Posterior cingulate gyrus (tissue), 11 donors: ENCODE data around the gene CRYBA2.

Experiments
- DNase-seq, 10 donors: peaks; one replicate each; pipeline versions ENCODE4 v3.0.0 to v3.0.0-alpha.2; 2020 to 2021; ENCODE audit warnings: mixed read lengths in 3 of 10
- intact Hi-C: fragments of 100-400 bp; cut with DNase I; formaldehyde crosslinking; loops from one replicate; pipeline ENCODE4 v1.15.1; 2023

CRYBA2 gene

DNA sequence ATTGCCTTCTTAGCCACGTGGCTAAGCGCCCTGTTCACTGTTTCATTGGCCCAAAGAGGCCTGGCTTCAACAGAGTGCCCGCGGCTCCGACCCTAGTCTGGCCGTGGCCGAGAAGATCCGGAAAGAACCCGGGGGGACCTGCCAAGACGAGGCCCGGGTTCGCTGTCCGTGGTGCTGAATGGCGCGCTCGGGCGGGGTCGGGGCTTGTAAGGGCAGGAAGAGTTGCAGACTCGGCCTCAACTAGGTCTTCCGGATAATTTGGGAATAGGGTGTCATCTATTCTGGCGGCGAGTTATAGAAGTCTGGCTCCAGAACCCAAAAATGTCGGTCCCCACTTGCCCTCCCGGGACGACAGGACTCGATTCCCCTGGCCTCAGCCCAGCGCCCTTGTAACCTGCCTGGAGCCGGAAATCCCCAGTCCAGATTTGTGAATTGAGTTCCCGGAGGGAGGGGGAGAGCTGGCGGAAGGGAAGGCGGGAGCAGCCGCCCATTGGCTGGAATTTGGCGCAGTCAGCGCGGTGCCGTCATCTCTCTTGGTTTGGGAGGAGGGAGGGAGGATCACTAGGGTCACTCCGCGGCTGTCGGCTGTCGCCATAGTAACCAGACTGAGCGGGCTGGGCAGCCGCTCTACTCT is 30.2 kb downstream of the CRYBA2 start:
- intact Hi-C loops, result no loop called here
- DNase-seq, result peak; percentile 60 to 98 (median 84)

DNA sequence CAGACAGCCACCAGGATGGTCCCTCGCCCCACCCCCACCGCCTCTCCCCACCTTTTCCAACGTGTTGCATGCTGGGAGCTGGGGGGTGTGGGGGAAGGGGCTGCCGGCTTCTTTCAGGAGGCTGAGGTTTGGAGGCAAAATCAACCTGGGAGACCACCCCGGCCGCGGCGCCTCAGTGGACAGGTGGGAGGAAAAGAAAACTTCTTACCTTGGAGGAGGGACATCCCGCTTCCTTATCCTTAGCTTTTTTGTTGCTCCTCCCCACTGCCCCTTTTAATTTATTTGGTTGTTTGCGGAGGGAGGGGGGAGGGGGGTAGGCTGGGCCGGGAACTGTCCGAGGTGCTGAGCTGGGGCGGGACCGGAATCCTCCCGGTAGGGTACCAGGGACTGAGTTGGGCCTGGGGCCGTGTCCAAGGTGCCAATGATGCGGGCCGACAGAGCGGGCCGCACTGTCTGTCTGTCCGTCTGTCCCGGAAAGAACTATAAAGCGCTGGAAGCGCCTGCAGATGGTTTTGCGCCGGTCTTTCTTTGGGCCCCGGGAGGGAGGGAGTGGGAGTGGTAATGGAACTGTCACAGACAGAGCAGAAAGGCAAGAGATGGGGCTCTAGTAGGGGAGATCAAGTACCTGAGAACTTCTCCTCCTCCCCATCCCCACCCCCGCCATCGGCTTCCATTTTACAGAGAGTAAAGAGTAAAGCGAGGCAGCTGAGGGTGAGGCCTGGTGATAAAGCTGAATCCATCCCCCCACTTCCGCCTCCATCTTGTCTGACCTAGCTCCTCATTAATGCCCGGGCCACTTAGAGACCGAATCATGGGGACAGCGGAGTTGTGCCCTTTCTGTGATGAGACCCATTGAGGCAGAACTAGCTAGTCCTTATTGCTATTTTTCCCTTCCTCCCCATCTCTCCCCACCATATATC is 31.3 kb downstream of the CRYBA2 start:
- DNase-seq, result peak in 2 of 10 donors; percentile 73 to 83
- intact Hi-C loops, result no loop called here

DNA sequence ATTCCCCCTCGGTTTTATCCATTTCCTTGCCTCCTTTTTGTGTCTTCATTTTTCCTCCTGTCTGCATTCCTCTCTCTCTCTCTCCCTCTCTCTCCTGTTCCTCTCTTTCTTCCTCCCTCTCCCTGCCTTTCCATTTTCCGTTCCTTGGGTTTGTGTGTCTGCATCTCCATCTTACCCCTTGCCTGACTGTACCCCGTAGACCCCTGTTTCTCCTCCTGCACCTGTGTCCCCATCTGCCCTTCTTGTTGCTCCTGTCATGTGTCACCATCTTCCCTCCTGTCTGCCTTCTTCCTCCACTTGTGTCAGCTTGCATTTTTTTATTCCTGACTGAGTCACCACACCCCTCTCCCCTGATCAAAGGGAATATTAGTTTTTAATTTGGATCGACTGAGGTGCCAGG is 32.0 kb downstream of the CRYBA2 start:
- intact Hi-C loops, result no loop called here
- no peak for DNase-seq

DNA sequence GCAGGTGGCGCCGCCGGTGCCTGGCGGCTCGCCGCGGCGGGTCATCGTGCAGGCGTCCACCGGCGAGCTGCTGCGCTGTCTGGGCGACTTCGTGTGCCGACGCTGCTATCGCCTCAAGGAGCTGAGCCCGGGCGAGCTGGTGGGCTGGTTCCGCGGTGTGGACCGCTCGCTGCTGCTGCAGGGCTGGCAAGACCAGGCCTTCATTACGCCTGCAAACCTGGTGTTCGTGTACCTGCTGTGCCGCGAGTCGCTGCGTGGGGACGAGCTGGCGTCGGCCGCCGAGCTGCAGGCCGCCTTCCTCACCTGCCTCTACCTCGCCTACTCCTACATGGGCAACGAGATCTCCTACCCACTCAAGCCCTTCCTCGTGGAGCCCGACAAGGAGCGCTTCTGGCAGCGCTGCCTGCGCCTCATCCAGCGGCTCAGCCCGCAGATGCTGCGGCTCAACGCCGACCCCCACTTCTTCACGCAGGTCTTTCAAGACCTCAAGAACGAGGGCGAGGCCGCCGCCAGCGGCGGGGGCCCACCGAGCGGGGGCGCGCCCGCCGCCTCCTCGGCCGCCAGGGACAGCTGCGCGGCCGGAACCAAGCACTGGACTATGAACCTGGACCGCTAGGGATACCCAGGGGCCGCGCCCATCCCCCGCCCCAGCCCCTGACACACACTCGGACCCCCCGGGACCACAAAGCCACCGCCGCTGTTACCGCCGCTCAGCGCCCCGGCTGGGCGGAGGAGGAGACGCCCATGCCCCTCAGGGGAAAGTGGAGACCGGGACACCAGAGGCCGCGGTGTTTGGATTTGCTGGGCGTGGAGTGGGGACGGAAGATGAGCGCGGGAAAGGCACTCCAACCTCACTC is 32.7 kb downstream of the CRYBA2 start:
- peak in 1 of 10 donors; percentile 73 for DNase-seq
- intact Hi-C loops, result no loop called here

DNA sequence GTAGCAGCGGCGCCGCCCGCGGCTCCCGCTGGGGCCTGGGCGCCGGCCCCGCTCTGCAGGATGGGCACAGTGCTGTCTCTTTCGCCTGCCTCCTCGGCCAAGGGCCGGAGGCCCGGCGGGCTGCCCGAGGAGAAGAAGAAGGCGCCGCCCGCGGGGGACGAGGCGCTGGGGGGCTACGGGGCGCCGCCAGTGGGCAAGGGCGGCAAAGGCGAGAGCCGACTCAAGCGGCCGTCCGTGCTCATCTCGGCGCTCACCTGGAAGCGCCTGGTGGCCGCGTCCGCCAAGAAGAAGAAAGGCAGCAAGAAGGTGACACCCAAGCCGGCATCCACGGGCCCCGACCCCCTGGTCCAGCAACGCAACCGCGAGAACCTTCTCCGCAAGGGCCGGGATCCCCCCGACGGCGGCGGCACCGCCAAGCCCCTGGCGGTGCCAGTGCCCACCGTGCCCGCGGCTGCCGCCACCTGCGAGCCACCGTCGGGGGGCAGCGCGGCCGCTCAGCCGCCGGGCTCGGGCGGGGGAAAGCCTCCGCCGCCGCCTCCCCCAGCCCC is 33.4 kb downstream of the CRYBA2 start:
- intact Hi-C loops, result loop anchor here (5.0 kb wide), 1 partner anchor 63 kb away; no protein-coding TSS in a partner anchor
- DNase-seq, result peak in 1 of 10 donors; percentile 69

DNA sequence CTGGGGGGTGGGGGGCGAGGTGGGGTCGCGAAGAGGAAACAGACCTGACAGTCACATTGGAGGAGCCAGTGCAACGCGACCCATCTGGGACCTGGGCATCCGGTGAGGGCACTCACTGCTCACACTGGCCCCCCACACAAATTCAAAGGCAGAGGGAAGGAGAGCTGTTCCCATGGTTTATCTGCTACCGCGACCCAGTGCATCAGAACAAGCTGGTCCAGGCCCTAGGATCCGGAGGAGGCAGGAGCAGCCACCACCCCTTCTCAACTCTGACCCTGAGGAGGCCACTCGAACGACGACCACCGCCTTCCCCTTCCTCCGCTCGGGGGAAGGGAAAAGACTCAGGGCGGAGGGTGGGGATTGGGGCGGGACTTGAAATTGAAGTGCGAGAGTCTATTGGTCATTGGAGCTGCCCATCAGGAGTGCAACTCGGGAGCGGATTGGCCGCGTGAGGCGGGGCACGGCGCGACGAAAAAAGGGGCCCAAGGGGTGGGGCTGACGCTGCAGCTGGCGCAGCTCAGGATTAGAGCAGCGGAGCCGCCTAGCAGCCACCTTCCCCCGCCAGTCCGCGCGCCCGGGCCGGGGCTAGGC is 34.0 kb downstream of the CRYBA2 start, which contains the start of gene CDK5R2:
TSS of gene CDK5R2 (plus strand) at position 526 of the 591 bp plus-strand sequence. CDS start 155 bp downstream, outside the sequence.
- intact Hi-C loops, result loop anchor here (5.0 kb wide), 1 partner anchor 62 kb away; no protein-coding TSS in a partner anchor
- DNase-seq, result peak; percentile 66 to 99 (median 92)

DNA sequence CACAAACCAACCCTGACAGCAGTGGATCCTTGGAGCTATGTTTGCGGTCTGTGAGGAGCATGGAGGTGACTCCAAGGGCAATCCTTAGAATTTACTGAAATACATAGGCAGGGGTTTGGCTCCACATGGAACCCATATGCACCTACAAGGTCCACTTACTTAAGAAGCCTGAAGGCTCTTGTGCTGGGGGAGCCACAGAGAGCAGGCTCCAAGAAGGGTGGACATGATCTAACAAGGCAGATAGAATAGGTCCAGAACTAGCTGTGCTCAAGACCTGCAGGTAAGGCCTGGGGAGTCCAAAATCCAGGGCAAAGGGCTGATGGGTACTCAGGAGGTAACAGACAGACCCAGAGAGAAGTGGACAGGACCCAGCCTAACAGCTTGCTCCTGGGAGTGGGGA is 34.9 kb downstream of the CRYBA2 start:
- intact Hi-C loops, result loop anchor here (5.0 kb wide), 1 partner anchor 61 kb away; no protein-coding TSS in a partner anchor

DNA sequence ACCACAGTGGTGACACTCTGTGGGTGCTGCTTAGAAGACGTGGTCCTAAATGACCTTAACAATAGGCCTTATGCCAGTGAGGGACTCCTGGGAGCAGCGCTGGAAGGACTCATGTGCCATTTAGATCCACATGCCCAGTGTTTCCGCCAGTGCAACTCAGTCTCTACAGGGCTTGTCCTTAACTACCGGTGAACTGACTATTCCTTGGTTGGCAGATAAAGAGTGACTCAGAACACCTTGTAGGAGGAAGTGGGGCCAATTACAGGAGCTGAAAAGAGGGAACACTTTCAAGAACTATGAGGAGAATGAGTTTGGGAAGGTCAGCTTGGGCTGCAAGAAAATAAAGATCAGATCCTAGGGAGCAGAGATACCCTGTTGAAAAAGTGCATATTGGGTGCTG is 35.6 kb downstream of the CRYBA2 start:
- no peak for DNase-seq
- intact Hi-C loops, result loop anchor here (5.0 kb wide), 1 partner anchor 60 kb away; no protein-coding TSS in a partner anchor

More for the DNA sequence above, 34.9 kb downstream of the CRYBA2 start:
- no peak for DNase-seq

DNA sequence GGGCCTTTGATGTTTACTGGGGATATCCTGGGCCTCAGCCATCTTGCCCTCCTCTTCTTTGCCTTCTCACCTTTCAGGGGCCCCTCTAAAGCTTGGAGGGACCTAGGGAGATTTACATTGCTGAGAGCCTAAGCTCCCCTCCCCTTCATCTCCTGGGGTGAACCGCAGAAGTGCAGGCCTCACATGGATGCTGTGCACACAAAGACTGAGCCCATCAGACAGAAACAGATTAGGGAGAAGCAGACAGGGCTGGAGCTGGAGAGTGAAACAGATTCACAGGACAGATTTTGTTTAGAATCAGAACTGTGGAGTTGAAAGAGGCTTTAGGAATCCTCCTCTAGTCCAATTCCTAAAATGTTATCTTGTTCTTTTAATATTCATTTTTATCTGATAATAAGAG is 37.2 kb downstream of the CRYBA2 start:
- DNase-seq, result no peak
- intact Hi-C loops, result loop anchor here (5.0 kb wide), 1 partner anchor 59 kb away; no protein-coding TSS in a partner anchor

DNA sequence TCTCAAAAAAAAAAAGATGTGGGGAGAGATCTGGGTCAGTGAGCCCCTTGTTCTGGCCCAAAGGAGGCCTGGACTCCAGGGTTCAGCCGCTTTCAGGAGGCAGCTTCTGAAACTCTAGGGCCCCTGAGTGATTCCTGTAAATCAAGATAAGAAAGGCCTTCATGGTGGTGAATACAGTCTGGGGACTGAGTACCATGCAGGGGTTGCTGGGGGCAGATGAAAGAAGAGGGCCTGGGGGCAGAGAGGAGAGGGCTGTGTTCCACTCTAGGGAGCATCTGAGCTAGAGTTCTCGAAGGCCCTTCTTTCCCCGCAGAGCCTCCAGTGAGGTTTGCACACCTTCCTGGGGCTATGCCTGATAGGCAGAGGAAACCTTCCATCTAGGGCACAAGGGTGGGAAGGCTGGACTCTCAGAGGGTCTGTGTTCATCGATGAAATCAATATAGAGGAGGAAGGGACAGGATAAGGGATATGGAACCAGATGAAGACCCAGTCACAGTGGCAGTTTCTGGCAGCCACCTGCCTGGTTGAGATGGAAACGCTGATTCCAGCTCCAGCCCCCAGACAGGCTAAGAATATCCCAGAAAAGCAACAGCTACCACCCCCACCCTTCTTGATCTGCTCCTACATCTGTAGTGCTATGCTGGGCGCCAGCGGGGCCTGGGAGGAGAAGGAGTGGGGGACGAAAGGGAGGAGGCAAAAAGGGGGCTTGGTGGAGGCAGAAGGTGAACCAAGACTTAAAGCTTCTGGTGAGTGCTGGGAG is 38.5 kb downstream of the CRYBA2 start:
- peak in 8 of 10 donors; percentile 54 to 94 (median 74) for DNase-seq
- intact Hi-C loops, result loop anchor here (5.0 kb wide), 1 partner anchor 57 kb away; no protein-coding TSS in a partner anchor

DNA sequence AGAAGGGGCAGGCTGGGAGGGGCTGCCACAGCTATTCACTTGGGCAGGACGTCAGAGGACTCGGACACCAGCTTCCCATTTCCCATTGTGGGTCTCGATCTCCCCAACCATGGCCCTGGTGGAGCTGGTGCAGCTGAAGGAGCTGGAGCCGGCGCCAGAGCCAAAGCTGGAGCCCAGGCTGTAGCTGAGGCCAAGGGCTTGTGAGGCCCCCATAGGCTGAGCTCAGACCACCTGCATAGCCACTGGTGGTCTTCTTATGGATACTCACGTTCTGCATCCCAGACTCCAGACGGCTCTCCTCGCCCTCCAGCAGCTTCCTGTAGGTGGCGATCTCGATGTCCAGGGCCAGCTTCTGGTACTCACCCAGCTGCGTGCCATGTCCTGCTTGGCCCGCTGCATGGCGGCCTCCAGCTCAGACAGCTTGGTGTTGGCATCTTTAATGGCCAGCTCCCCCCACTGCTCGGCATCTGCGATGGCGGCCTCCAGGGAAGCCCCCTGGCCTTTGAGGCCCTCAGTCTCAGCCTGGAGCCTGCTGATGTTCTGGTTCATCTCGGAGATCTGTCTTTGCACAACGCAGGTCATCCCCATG is 39.8 kb downstream of the CRYBA2 start:
- intact Hi-C loops, result no loop called here
- no peak for DNase-seq

DNA sequence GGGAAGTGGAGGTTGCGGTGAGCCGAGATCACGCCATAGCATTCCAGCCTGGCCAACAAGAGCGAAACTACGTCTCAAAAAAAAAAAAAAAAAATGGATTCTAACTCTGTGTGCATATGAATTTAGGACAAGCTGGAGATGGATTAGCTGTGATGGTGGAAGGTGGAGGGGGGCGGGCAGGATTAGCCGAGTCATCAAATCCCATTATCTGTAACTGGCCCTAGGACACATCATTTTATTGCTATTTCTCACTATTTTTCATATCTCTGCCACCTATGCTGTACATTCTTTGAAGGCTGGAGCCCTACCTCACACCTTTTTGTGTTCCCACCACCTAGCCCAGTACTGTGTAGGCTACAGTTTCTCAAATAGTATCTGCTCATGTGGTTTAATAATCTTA is 41.1 kb downstream of the CRYBA2 start:
- DNase-seq, result no peak
- intact Hi-C loops, result no loop called here

DNA sequence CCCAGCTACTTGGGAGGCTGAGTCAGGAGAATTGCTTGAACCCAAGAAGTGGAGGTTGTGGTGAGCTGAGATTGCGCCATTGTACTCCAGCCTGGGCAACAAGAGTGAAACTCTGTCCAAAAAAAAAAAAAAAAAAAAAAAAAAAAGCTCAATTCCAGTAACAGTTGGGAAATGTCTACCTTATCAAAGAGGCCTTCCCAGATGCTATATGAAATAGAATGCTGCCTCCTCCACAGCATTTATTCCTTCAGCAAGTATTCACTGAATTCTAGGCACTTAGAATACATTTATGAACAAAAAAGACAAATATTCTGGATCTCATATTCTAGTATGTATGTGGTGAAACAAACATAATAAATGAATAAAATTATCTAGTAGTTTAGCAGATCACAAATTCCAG is 46.6 kb downstream of the CRYBA2 start:
- intact Hi-C loops, result no loop called here
- no peak for DNase-seq

DNA sequence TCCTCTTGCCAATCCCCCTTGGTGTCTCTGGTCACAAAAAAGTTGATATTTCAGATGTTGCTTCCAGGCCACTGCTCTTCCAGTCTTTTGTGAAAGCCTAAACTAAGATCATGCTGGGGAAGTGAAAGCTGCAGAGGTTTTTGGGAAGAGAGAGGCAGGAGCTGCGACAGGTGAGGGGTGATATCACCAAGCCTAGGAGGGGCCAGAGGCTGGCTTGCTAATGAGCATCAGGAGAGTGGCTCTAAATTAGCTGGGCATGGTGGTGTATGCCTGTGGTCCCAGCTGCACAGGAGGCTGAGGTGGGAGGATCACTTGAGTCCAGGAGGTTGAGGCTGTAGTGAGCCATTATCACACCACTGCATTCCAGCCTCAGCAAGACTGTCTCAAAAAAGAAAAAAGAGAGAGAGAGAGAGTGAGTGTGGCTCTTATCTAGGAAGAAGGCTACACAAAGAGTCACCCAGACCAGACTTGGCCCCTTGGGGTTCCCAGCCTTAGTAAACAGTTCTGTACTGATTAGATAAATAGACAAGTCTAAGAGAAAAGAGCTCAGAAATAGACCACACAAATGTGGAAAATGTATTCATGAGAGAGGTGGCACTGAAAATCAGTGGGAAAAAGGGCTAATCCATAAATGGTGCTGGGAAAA is 48.3 kb downstream of the CRYBA2 start:
- DNase-seq, result no peak
- intact Hi-C loops, result no loop called here
